ENCODE results near the gene ICAM2.

- no peak for TF ChIP-seq CTCF (IDR thresholded peaks at IDR 0.05)
- TF ChIP-seq EZH2 (IDR thresholded peaks at IDR 0.05; ENCODE audit: borderline replicate concordance, insufficient read depth, low read depth, low read length, poor library complexity, severe bottlenecking): no peak
Observed at GRCh38 chr17:63984236-63984635, 36.2 kb downstream of the ICAM2 start.
